Measurements from ENCODE around the gene ARGLU1. TPM values are rescaled to one million over a fixed set of nuclear protein-coding genes. Genes with fewer than 3 reads are reported as not detected.
A peak's percentile ranks its signal among the peaks of the same experiment; 100 is the strongest.

Gene ARGLU1
- total RNA-seq, 8 experiments from 2014 or later, result 83.9 to 145 (median 117) TPM

GRCh38 chr13:106573868-106574267 lies 5.9 kb upstream of the ARGLU1 start:
- 22 to 100% (median 92%) methylated on average over 1 to 3 of the region's 3 CpGs; no CpG with 5 or more reads in 3 of the 10 experiments for WGBS, 10 experiments
- H3K27ac ChIP-seq, result no peak overlapping the region
- ATAC-seq (replicated peaks in 6 of 8), result peak in 2 of 8 experiments; percentile 44 to 48
- in situ Hi-C loops (cut with MboI; ENCODE audit: low pct_unique_long_range_greater_than_20kb in 2 of 9, low sequenced_read_pairs in 9 of 9, unreplicated experiment in 9 of 9), result no loop called here
- H3K4me1 ChIP-seq (replicated peaks in 1 of 2), result no peaks in the 10 kb centered on the region
- no peak overlapping the region for H3K4me3 ChIP-seq

GRCh38 chr13:106573284-106573846 lies 5.4 kb upstream of the ARGLU1 start:
- in situ Hi-C loops (cut with MboI; ENCODE audit: low pct_unique_long_range_greater_than_20kb in 2 of 9, low sequenced_read_pairs in 9 of 9, unreplicated experiment in 9 of 9), result no loop called here
- peak in 1 of 8 experiments; percentile 8 for ATAC-seq (replicated peaks in 6 of 8)
- no peak overlapping the region for H3K27ac ChIP-seq
- no peak overlapping the region for H3K4me3 ChIP-seq
- 0 to 100% (median 76%) methylated on average over 1 to 4 of the region's 8 CpGs; no CpG with 5 or more reads in 2 of the 10 experiments for WGBS, 10 experiments
- peaks cover 0 to 1% of the 10 kb centered on the region in 2 donors for H3K4me1 ChIP-seq (replicated peaks in 1 of 2)

- WGBS, 10 experiments, result 30 to 100% (median 71%) methylated on average over 1 to 13 of the region's 14 CpGs; no CpG with 5 or more reads in 2 of the 10 experiments
- Histone ChIP-seq H3K4me1 (replicated peaks in 1 of 2) (peaks cover 3 to 10% of the 10 kb centered on the region in 2 donors), H3K4me3 (no peak overlapping the region), H3K27ac (no peak overlapping the region)
- ATAC-seq (replicated peaks in 6 of 8), result peak in 4 of 8 experiments; percentile 15 to 53 (median 26)
- in situ Hi-C loops (cut with MboI; ENCODE audit: low pct_unique_long_range_greater_than_20kb in 2 of 9, low sequenced_read_pairs in 9 of 9, unreplicated experiment in 9 of 9), result no loop called here
Observed at GRCh38 chr13:106570299-106570852, 2.4 kb upstream of the ARGLU1 start.

GRCh38 chr13:106569233-106570095 lies 1.5 kb upstream of the ARGLU1 start:
- no peak overlapping the region for H3K4me3 ChIP-seq
- 0 to 100% (median 76%) methylated on average over 1 to 3 of the region's 3 CpGs; no CpG with 5 or more reads in 1 of the 10 experiments for WGBS, 10 experiments
- peaks cover 8 to 18% of the 10 kb centered on the region in 2 donors for H3K4me1 ChIP-seq (replicated peaks in 1 of 2)
- ATAC-seq (replicated peaks in 6 of 8), result no peak
- in situ Hi-C loops (cut with MboI; ENCODE audit: low pct_unique_long_range_greater_than_20kb in 2 of 9, low sequenced_read_pairs in 9 of 9, unreplicated experiment in 9 of 9), result no loop called here
- H3K27ac ChIP-seq, result no peak overlapping the region

- Histone ChIP-seq H3K4me1 (replicated peaks in 1 of 2) (peaks cover 13 to 26% of the 10 kb centered on the region in 2 donors), H3K27ac (no peak overlapping the region), H3K4me3 (peak overlapping the region; percentile 66 to 93 (median 77))
- WGBS, 10 experiments, result 0 to 100% (median 27%) methylated on average over 1 to 11 of the region's 11 CpGs
- in situ Hi-C loops (cut with MboI; ENCODE audit: low pct_unique_long_range_greater_than_20kb in 2 of 9, low sequenced_read_pairs in 9 of 9, unreplicated experiment in 9 of 9), result no loop called here
- peak; percentile 1 to 15 (median 4) for ATAC-seq (replicated peaks in 6 of 8)
Observed at GRCh38 chr13:106568299-106569003, 514 bp upstream of the ARGLU1 start.

GRCh38 chr13:106566641-106567473 lies 1.1 kb downstream of the ARGLU1 start:
- 0 to 20% (median 0%) methylated on average over 1 to 12 of the region's 34 CpGs; no CpG with 5 or more reads in 1 of the 10 experiments for WGBS, 10 experiments
- Histone ChIP-seq H3K27ac (peak overlapping the region; percentile 95 to 96), H3K4me3 (peak overlapping the region; percentile 66 to 93 (median 77)), H3K4me1 (replicated peaks in 1 of 2) (peaks cover 21 to 32% of the 10 kb centered on the region in 2 donors)
- in situ Hi-C loops (cut with MboI; ENCODE audit: low pct_unique_long_range_greater_than_20kb in 2 of 9, low sequenced_read_pairs in 9 of 9, unreplicated experiment in 9 of 9), result no loop called here
- peak; percentile 30 to 62 (median 46) for ATAC-seq (replicated peaks in 6 of 8)

- peak overlapping the region in 2 of 5 donors; percentile 76 to 93 for H3K4me3 ChIP-seq
- peaks cover 24 to 46% of the 10 kb centered on the region in 2 donors for H3K4me1 ChIP-seq (replicated peaks in 1 of 2)
- H3K27ac ChIP-seq, result no peak overlapping the region
- in situ Hi-C loops (cut with MboI; ENCODE audit: low pct_unique_long_range_greater_than_20kb in 2 of 9, low sequenced_read_pairs in 9 of 9, unreplicated experiment in 9 of 9), result no loop called here
- no peak for ATAC-seq (replicated peaks in 6 of 8)
- 0 to 83% (median 35%) methylated on average over 1 to 4 of the region's 4 CpGs for WGBS, 10 experiments
Observed at GRCh38 chr13:106565127-106565775, 2.7 kb downstream of the ARGLU1 start.

- no peak overlapping the region for H3K27ac ChIP-seq
- H3K4me3 ChIP-seq, result no peak overlapping the region
- in situ Hi-C loops (cut with MboI; ENCODE audit: low pct_unique_long_range_greater_than_20kb in 2 of 9, low sequenced_read_pairs in 9 of 9, unreplicated experiment in 9 of 9), result no loop called here
- ATAC-seq (replicated peaks in 6 of 8), result peak in 2 of 8 experiments; percentile 9 to 13
- peaks cover 22 to 46% of the 10 kb centered on the region in 2 donors for H3K4me1 ChIP-seq (replicated peaks in 1 of 2)
- 43 to 100% (median 88%) methylated on average over 1 of the region's 1 CpG; no CpG with 5 or more reads in 5 of the 10 experiments for WGBS, 10 experiments
Observed at GRCh38 chr13:106562301-106562700, 5.6 kb downstream of the ARGLU1 start.

- 17 to 100% (median 46%) methylated on average over 1 to 6 of the region's 6 CpGs; no CpG with 5 or more reads in 1 of the 10 experiments for WGBS, 10 experiments
- in situ Hi-C loops (cut with MboI; ENCODE audit: low pct_unique_long_range_greater_than_20kb in 2 of 9, low sequenced_read_pairs in 9 of 9, unreplicated experiment in 9 of 9), result no loop called here
- ATAC-seq (replicated peaks in 6 of 8), result peak in 6 of 8 experiments; percentile 32 to 97 (median 95)
- Histone ChIP-seq H3K4me3 (peak overlapping the region in 1 of 5 donors; percentile 4), H3K27ac (no peak overlapping the region), H3K4me1 (replicated peaks in 1 of 2) (peaks cover 22 to 46% of the 10 kb centered on the region in 2 donors)
Observed at GRCh38 chr13:106561551-106562170, 6.3 kb downstream of the ARGLU1 start.

- no peak overlapping the region for H3K4me3 ChIP-seq
- H3K4me1 ChIP-seq (replicated peaks in 1 of 2), result peaks cover 22 to 39% of the 10 kb centered on the region in 2 donors
- WGBS, 10 experiments, result 13 to 89% (median 66%) methylated on average over 1 of the region's 1 CpG; no CpG with 5 or more reads in 2 of the 10 experiments
- no peak overlapping the region for H3K27ac ChIP-seq
- in situ Hi-C loops (cut with MboI; ENCODE audit: low pct_unique_long_range_greater_than_20kb in 2 of 9, low sequenced_read_pairs in 9 of 9, unreplicated experiment in 9 of 9), result no loop called here
- ATAC-seq (replicated peaks in 6 of 8), result peak in 1 of 8 experiments; percentile 55
Observed at GRCh38 chr13:106560821-106561220, 7.1 kb downstream of the ARGLU1 start.

GRCh38 chr13:106558527-106558926 lies 9.4 kb downstream of the ARGLU1 start:
- no peak overlapping the region for H3K27ac ChIP-seq
- peaks cover 11 to 20% of the 10 kb centered on the region in 2 donors for H3K4me1 ChIP-seq (replicated peaks in 1 of 2)
- H3K4me3 ChIP-seq, result no peak overlapping the region
- ATAC-seq (replicated peaks in 6 of 8), result no peak
- in situ Hi-C loops (cut with MboI; ENCODE audit: low pct_unique_long_range_greater_than_20kb in 2 of 9, low sequenced_read_pairs in 9 of 9, unreplicated experiment in 9 of 9), result no loop called here
